Activated CD4-positive, alpha-beta T cell treated with anti-CD3 and anti-CD28 coated beads for 36 hours (primary cell): ENCODE results near the gene ATG7. TPM values are rescaled to one million over a fixed set of nuclear protein-coding genes. Genes with fewer than 3 reads are reported as not detected.
"Not testable (repeated sequence)": the region's sequence is repeated elsewhere in the genome, so short reads cannot be mapped to it uniquely, and the experiment has no call there.

ENCODE experiments used
- ATAC-seq: fragments of 200-7000 bp; cut with Tn5 transposase; one replicate; pipeline ENCODE4 v1.10.0; 2021; ENCODE audit warnings: mild to moderate bottlenecking, moderate library complexity
- CTCF ChIA-PET: fragments of 350-600 bp; sonication (Branson Sonifier 250); formaldehyde crosslinking; loops from one replicate; lab custom pipeline; 2021; ENCODE audit warnings: antibody characterized with exemption; lab: Charles Lee
- POLR2A ChIA-PET: fragments of 350-600 bp; sonication (Branson Sonifier 250); formaldehyde crosslinking; loops from one replicate; lab custom pipeline; 2021; ENCODE audit warnings: antibody characterized with exemption, inconsistent platforms; lab: Charles Lee
- DNase-seq: peaks from one replicate; pipeline ENCODE4 v3.0.0-alpha.2; 2020
- H3K27ac Mint-ChIP-seq: one replicate; pipeline ENCODE4 v1.8.0; 2021; ENCODE audit warnings: mixed read lengths
- H3K27me3 Mint-ChIP-seq: one replicate; pipeline ENCODE4 v1.8.0; 2021; ENCODE audit warnings: mixed read lengths
- H3K36me3 Mint-ChIP-seq: one replicate; pipeline ENCODE4 v1.8.0; 2021; ENCODE audit warnings: low read depth, mixed read lengths
- H3K4me1 Mint-ChIP-seq: one replicate; pipeline ENCODE4 v1.8.0; 2021; ENCODE audit warnings: mixed read lengths
- H3K4me3 Mint-ChIP-seq: one replicate; pipeline ENCODE4 v1.8.0; 2021; ENCODE audit warnings: mild to moderate bottlenecking, moderate library complexity, mixed read lengths
- H3K9me3 Mint-ChIP-seq: one replicate; pipeline ENCODE4 v1.8.0; 2021; ENCODE audit warnings: low read depth, mixed read lengths
- intact Hi-C, 2 experiments: fragments of 100-400 bp; cut with DNase I in 1 of 2; cut with micrococcal nuclease in 1 of 2; formaldehyde crosslinking; loops; one replicate each; pipeline versions ENCODE4 v1.14.2 to v1.15.1; 2022 to 2024; cut with DNase I, micrococcal nuclease
- total RNA-seq, 2 experiments: library from RNA; stranded (reverse); gene quantifications; one replicate each; pipeline ENCODE4 v1.2.3, GENCODE V29; 2021

The ATG7 gene
- total RNA-seq, 2 experiments from 2014 or later: 31.6 to 34.5 TPM

DNA sequence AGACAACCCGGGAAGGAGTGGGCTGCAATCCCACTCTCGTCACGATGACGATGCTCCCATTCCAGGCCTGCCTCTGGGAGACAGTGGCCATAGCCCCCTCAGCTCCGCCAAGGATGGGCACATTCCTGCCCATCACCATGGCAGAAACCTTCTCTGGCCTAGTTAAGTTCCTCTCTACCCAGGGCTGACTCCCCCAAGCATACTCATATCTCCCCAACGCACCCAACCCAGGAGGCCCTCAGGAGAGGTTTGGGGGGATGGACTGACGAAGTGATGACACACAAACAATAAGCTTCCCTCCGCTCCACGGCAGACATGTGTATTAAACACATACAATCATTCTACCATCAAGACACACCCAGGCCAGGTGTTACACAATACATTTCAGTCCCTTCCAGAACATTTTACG is 311.4 kb downstream of the ATG7 start:
- Mint-ChIP-seq H3K36me3 (peaks cover 17% of the 10 kb centered on the region), H3K4me1 (peaks cover 67% of the 10 kb centered on the region)

DNA sequence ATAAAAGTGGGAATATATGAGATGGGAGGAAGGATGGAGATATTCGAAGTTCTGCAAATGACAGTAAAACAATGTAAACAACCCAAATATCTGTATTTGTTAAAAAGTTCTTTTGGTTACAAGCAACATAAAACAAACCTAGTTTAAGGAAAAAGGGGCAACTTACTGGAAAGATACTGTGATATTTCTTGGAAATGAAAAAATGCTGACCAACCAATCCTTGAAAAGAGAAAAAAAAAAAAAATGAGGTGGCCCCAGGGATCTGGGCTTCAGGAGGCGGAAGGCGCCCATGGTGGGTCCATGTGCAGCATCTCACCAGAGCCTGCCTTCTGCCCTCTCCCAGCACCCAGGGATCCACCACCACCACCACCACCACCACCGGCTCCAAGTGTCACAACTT is 312.4 kb downstream of the ATG7 start:
- peaks cover 72% of the 10 kb centered on the region for H3K4me1 Mint-ChIP-seq
- ATAC-seq (no peak), DNase-seq (no peak)
- intact Hi-C loops: no loop called here
- H3K9me3 Mint-ChIP-seq: no peaks in the 10 kb centered on the region
- H3K27ac Mint-ChIP-seq: no peak overlapping the region
- ChIA-PET POLR2A (no interaction called here), CTCF (interaction anchor here (1.8 kb wide), 1 partner anchor 9 kb away, joined by 4 read pairs; no protein-coding TSS in a partner anchor)
- no peak overlapping the region for H3K4me3 Mint-ChIP-seq
- peaks cover 17% of the 10 kb centered on the region for H3K36me3 Mint-ChIP-seq
- H3K27me3 Mint-ChIP-seq: no peaks in the 10 kb centered on the region

More for the DNA sequence above, 311.4 kb downstream of the ATG7 start:
- H3K27ac Mint-ChIP-seq: no peak overlapping the region
- no peak for DNase-seq
- POLR2A ChIA-PET: no interaction called here
- H3K27me3 Mint-ChIP-seq: no peaks in the 10 kb centered on the region
- CTCF ChIA-PET: interaction anchor here (1.8 kb wide), 1 partner anchor 10 kb away, joined by 4 read pairs; no protein-coding TSS in a partner anchor
- ATAC-seq: no peak
- intact Hi-C loops: no loop called here
- H3K9me3 Mint-ChIP-seq: no peaks in the 10 kb centered on the region
- H3K4me3 Mint-ChIP-seq: no peak overlapping the region

GRCh38 chr3:11587766-11588165 is 315.6 kb downstream of the ATG7 start:
- no peaks in the 10 kb centered on the region for H3K9me3 Mint-ChIP-seq
- H3K36me3 Mint-ChIP-seq: peaks cover 13% of the 10 kb centered on the region
- POLR2A ChIA-PET: no interaction called here
- DNase-seq (no peak), ATAC-seq (no peak)
- no peak overlapping the region for H3K4me3 Mint-ChIP-seq
- intact Hi-C loops: no loop called here
- CTCF ChIA-PET: no interaction called here
- no peaks in the 10 kb centered on the region for H3K27me3 Mint-ChIP-seq
- peaks cover 53% of the 10 kb centered on the region for H3K4me1 Mint-ChIP-seq
- no peak overlapping the region for H3K27ac Mint-ChIP-seq

GRCh38 chr3:11588338-11588737 is 316.1 kb downstream of the ATG7 start:
- Mint-ChIP-seq H3K4me3 (no peak overlapping the region), H3K9me3 (no peaks in the 10 kb centered on the region), H3K36me3 (peaks cover 13% of the 10 kb centered on the region), H3K27me3 (no peaks in the 10 kb centered on the region), H3K27ac (no peak overlapping the region), H3K4me1 (peaks cover 51% of the 10 kb centered on the region)
- intact Hi-C loops: no loop called here
- ATAC-seq (no peak), DNase-seq (no peak)
- CTCF ChIA-PET: no interaction called here
- POLR2A ChIA-PET: no interaction called here

GRCh38 chr3:11588755-11589154 is 316.6 kb downstream of the ATG7 start:
- H3K9me3 Mint-ChIP-seq: no peaks in the 10 kb centered on the region
- intact Hi-C loops: no loop called here
- no peak overlapping the region for H3K4me3 Mint-ChIP-seq
- ATAC-seq: no peak
- DNase-seq: no peak
- peaks cover 13% of the 10 kb centered on the region for H3K36me3 Mint-ChIP-seq
- CTCF ChIA-PET: no interaction called here
- no peaks in the 10 kb centered on the region for H3K27me3 Mint-ChIP-seq
- H3K4me1 Mint-ChIP-seq: peaks cover 50% of the 10 kb centered on the region
- POLR2A ChIA-PET: no interaction called here
- H3K27ac Mint-ChIP-seq: no peak overlapping the region

DNA sequence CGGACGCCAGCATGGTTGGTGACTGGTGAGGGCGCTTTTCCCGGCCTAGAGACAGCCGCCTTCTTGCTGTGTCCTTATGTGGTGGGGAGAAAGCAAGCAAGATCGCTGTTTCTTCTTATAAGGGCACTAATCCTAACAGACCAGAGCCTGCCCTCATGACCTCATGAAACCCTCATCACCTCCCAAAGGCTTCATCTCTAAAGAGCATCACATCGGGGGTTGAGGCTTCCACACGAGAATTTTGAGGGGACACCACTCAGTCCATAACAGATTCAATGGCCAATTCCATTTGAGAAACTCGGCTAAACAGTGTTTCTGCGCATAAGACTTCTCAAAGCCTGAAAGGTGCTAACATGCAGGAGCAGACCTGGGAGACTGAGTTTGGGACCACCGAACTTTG is 317.5 kb downstream of the ATG7 start:
- Mint-ChIP-seq H3K27me3 (no peaks in the 10 kb centered on the region), H3K4me1 (peaks cover 49% of the 10 kb centered on the region), H3K36me3 (peaks cover 19% of the 10 kb centered on the region), H3K27ac (no peak overlapping the region), H3K9me3 (no peaks in the 10 kb centered on the region), H3K4me3 (no peak overlapping the region)
- ChIA-PET POLR2A (no interaction called here), CTCF (no interaction called here)
- DNase-seq: no peak
- intact Hi-C loops: no loop called here
- no peak for ATAC-seq

- no peak overlapping the region for H3K4me3 Mint-ChIP-seq
- ChIA-PET CTCF (interaction anchor here (0.6 kb wide), 2 partner anchors 16 to 26 kb away, joined by 3 read pairs; no protein-coding TSS in a partner anchor), POLR2A (interaction anchor here (0.6 to 0.8 kb wide), 2 partner anchors 10 to 1006 kb away, joined by 3 to 13 read pairs; no protein-coding TSS in a partner anchor)
- H3K27ac Mint-ChIP-seq: no peak overlapping the region
- H3K9me3 Mint-ChIP-seq: no peaks in the 10 kb centered on the region
- peaks cover 44% of the 10 kb centered on the region for H3K4me1 Mint-ChIP-seq
- intact Hi-C loops: no loop called here
- ATAC-seq (no peak), DNase-seq (no peak)
- H3K36me3 Mint-ChIP-seq: peaks cover 23% of the 10 kb centered on the region
- no peaks in the 10 kb centered on the region for H3K27me3 Mint-ChIP-seq
Measured at GRCh38 chr3:11591002-11591355, 318.8 kb downstream of the ATG7 start.

DNA sequence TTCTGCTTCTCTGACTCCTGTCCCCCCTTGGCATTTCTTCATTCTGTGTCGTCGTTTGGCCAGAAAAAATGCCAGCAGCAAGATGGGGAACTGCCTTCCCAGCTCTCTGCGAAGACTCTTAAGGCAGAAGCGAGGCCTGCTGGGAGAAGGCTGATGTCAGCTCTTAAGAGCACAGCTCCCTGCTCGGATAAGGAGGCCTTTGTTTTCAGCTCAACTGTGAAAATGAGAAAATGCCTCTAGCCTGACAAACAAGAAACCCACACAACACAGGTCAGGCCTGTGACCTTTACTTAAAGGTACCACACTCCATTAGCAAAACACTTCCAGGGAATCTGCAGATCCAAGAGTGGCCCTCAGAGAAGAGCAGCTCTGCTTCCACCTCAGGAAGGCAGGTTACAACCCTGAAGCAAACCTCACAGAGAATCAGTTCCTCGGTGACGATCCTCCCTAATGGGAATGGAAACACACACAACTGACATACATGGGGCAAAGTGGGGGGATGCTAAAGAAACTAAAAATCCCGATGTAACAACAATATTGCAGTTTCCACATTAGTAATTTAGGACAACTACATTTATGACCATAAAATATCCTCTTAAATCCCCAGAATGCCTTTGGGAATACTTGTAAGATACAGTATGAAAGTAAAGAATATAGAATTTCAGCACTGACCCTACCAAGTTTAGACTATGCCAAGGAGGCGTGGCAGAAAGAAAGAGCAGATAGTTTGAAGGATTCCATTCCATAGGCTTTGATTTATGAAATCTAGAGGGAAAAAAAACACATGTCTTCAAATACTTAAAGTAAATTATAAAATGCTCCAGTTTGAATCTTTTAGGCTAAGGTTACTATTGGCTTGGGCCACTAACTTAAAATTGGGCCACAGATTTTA is 319.4 kb downstream of the ATG7 start:
- ATAC-seq (no peak), DNase-seq (no peak)
- CTCF ChIA-PET: interaction anchor here (0.6 kb wide), 2 partner anchors 15 to 26 kb away, joined by 3 read pairs; no protein-coding TSS in a partner anchor
- Mint-ChIP-seq H3K4me3 (no peak overlapping the region), H3K9me3 (no peaks in the 10 kb centered on the region), H3K36me3 (peaks cover 27% of the 10 kb centered on the region), H3K27me3 (no peaks in the 10 kb centered on the region), H3K4me1 (peaks cover 39% of the 10 kb centered on the region), H3K27ac (no peak overlapping the region)
- intact Hi-C loops: no loop called here
- POLR2A ChIA-PET: interaction anchor here (0.8 kb wide), 1 partner anchor 10 kb away, joined by 13 read pairs; no protein-coding TSS in a partner anchor

DNA sequence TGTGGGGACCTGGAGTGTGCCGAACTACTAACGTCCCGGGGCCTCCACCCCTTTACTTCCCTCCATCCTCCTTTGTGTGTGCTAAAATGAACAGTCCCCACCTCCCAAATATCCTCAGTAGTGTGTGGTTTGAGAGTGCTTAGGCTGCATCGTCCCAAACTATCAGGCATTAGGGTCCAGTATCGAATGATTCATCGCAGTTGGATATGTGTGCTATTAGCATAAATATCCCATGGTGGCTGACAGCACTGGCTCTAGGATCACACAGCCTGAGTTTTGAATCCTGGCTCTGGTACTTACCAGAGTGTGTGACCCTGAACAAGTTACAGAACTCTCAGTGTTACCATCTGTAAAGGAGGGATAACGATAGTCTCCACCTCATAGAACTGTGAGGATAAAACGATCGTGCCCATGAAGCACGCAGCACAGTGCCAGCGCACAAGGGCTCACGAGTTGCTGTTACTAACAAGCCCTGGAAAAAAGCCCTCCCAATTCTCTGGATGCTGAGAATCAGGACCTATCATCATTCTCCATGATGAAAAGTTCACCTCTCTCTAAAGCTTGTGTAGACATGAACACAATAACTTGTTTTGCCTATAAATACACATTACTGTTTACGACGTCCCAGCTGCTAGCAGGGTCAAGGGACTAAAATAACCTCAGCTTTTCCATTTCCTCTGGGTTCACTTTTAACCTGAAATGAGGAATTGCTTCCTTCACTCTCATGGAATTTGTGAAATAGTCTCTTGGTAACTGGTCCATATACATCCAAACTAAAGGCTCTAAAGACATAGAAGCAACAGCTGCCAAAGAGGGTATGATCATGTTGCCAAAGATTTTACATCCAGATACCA is 320.5 kb downstream of the ATG7 start:
- ChIA-PET POLR2A (no interaction called here), CTCF (interaction anchor here (1.3 kb wide), 1 partner anchor 9 kb away, joined by 4 read pairs; no protein-coding TSS in a partner anchor)
- ATAC-seq: no peak
- Mint-ChIP-seq H3K4me1 (peaks cover 34% of the 10 kb centered on the region), H3K36me3 (peaks cover 31% of the 10 kb centered on the region), H3K9me3 (peaks cover 1% of the 10 kb centered on the region), H3K27me3 (no peaks in the 10 kb centered on the region), H3K4me3 (no peak overlapping the region), H3K27ac (no peak overlapping the region)
- DNase-seq: no peak
- intact Hi-C loops: no loop called here

- Mint-ChIP-seq H3K36me3 (peaks cover 35% of the 10 kb centered on the region), H3K4me3 (no peak overlapping the region), H3K27me3 (no peaks in the 10 kb centered on the region), H3K27ac (no peak overlapping the region), H3K9me3 (peaks cover 1% of the 10 kb centered on the region), H3K4me1 (peaks cover 26% of the 10 kb centered on the region)
- ChIA-PET CTCF (interaction anchor here (1.3 kb wide), 1 partner anchor 10 kb away, joined by 4 read pairs; no protein-coding TSS in a partner anchor), POLR2A (no interaction called here)
- ATAC-seq (no peak), DNase-seq (no peak)
- intact Hi-C loops: no loop called here
Measured at GRCh38 chr3:11593318-11594034, 321.3 kb downstream of the ATG7 start.

- intact Hi-C loops, H3K27ac Mint-ChIP-seq, H3K27me3 Mint-ChIP-seq, DNase-seq, ATAC-seq, POLR2A ChIA-PET, H3K4me3 Mint-ChIP-seq, H3K9me3 Mint-ChIP-seq: not testable (repeated sequence)
- H3K36me3 Mint-ChIP-seq: peaks cover 42% of the 10 kb centered on the region
- CTCF ChIA-PET: interaction anchor here (0.9 kb wide), 1 partner anchor 219 kb away, joined by 3 read pairs; no protein-coding TSS in a partner anchor
- peaks cover 19% of the 10 kb centered on the region for H3K4me1 Mint-ChIP-seq
Measured at GRCh38 chr3:11595024-11595423, 322.8 kb downstream of the ATG7 start.
